CD4-positive, alpha-beta T cell (primary cell): ENCODE data around the gene ZNF281. TPM values are rescaled to one million over a fixed set of nuclear protein-coding genes. Genes with fewer than 3 reads are reported as not detected.
"Not testable (repeated sequence)": the region's sequence is repeated elsewhere in the genome, so short reads cannot be mapped to it uniquely, and the experiment has no call there.

ENCODE experiments used
- ATAC-seq: fragments of 200-7000 bp; cut with Tn5 transposase; one replicate; pipeline ENCODE4 v1.10.0; 2022; ENCODE audit warnings: mild to moderate bottlenecking; ENCODE audit not compliant: poor library complexity
- CTCF ChIA-PET: fragments of 350-600 bp; sonication (Branson Sonifier 250); formaldehyde crosslinking; loops from one replicate; lab custom pipeline; 2021; ENCODE audit warnings: antibody characterized with exemption, inconsistent platforms; lab: Charles Lee
- POLR2A ChIA-PET: fragments of 350-600 bp; sonication (Branson Sonifier 250); formaldehyde crosslinking; loops from one replicate; lab custom pipeline; 2021; ENCODE audit warnings: antibody characterized with exemption, inconsistent platforms; lab: Charles Lee
- DNase-seq, 14 experiments: peaks; one replicate each; pipeline ENCODE4 v3.0.0-alpha.2; 2013 to 2020; ENCODE audit warnings: mixed read lengths in 2 of 14
- H3K27ac ChIP-seq, 2 donors: one replicate each; pipeline versions ENCODE4 v1.5.1 to v1.7.0; 2013; ENCODE audit warnings: low read length in 2 of 2, low read depth in 1 of 2, mild to moderate bottlenecking in 1 of 2
- H3K27me3 ChIP-seq, 2 experiments: 1 replicate in 1 of 2; 2 replicates in 1 of 2; pipeline versions ENCODE4 v1.6.1 to v1.7.0; 2013; ENCODE audit warnings: low read length in 2 of 2, control low read depth in 1 of 2, mild to moderate bottlenecking in 1 of 2, moderate library complexity in 1 of 2; ENCODE audit not compliant: insufficient read depth in 2 of 2, control insufficient read depth in 1 of 2
- H3K36me3 ChIP-seq: one replicate; pipeline ENCODE4 v1.6.1; 2013; ENCODE audit warnings: low read length, control low read depth; ENCODE audit not compliant: insufficient read depth
- H3K4me1 ChIP-seq: one replicate; pipeline ENCODE4 v1.6.1; 2013; ENCODE audit warnings: low read length, control low read depth; ENCODE audit not compliant: insufficient read depth
- H3K4me3 ChIP-seq: one replicate; pipeline ENCODE4 v1.5.1; 2013; ENCODE audit warnings: mild to moderate bottlenecking, low read length, moderate library complexity
- H3K9me3 ChIP-seq, 2 experiments: 1 replicate in 1 of 2; 2 replicates in 1 of 2; pipeline versions ENCODE4 v1.6.1 to v1.7.0; 2013; ENCODE audit warnings: low read length in 2 of 2, mild to moderate bottlenecking in 2 of 2, control low read depth in 1 of 2, moderate library complexity in 1 of 2; ENCODE audit not compliant: control insufficient read depth in 1 of 2, insufficient read depth in 1 of 2
- H3K27ac Mint-ChIP-seq: one replicate; pipeline ENCODE4 v1.8.0; 2020; ENCODE audit warnings: mixed read lengths
- H3K27me3 Mint-ChIP-seq: one replicate; pipeline ENCODE4 v1.8.0; 2021; ENCODE audit warnings: mixed read lengths
- H3K36me3 Mint-ChIP-seq: one replicate; pipeline ENCODE4 v1.8.0; 2021; ENCODE audit warnings: low read depth, mixed read lengths
- H3K4me1 Mint-ChIP-seq: one replicate; pipeline ENCODE4 v1.8.0; 2021; ENCODE audit warnings: low read depth, mixed read lengths
- H3K4me3 Mint-ChIP-seq: one replicate; pipeline ENCODE4 v1.8.0; 2020; ENCODE audit warnings: mild to moderate bottlenecking, mixed read lengths
- H3K9me3 Mint-ChIP-seq: one replicate; pipeline ENCODE4 v1.8.0; 2020; ENCODE audit warnings: mixed read lengths
- intact Hi-C, 2 experiments: fragments of 100-400 bp; cut with DNase I in 1 of 2; cut with micrococcal nuclease in 1 of 2; formaldehyde crosslinking; loops; one replicate each; pipeline versions ENCODE4 v1.15.1 to v1.9.0; 2023 to 2025; cut with DNase I, micrococcal nuclease
- total RNA-seq, 174 experiments: library from RNA in 2 of 174; stranded (reverse) in 2 of 174; gene quantifications; one replicate each; pipeline ENCODE4 v1.2.3 and lab custom pipeline; 2021 to 2026
- TF ChIP-seq, protein P1 (sequence below): fragments of 200-600 bp; IDR thresholded peaks from one replicate; pipeline ENCODE4 v1.8.0; 2022; ENCODE audit warnings: antibody characterized with exemption, mild to moderate bottlenecking

ZNF281 gene
- total RNA-seq, 2 experiments from 2014 or later: 27.6 to 29.3 TPM

DNA sequence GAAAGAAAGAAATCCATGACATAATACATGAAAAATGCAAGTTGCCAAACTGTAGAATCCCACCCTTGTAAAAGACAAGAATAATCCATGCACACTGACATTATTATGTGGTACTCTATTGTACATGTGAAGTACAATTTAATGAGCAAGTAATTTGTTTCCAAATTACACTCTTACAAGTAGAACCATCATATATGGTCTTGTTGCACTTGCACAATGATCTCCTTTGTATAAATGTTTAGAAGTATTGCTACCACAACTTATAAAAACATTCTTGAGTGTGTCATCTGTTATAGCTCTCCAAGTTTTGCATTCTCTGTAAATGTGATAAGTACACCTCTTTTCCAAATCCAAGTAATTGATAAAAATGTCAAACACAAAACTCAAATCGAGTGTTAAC is 29.1 kb upstream of the ZNF281 start:
- no peak overlapping the region for H3K4me3 ChIP-seq
- H3K36me3 ChIP-seq: no peaks in the 10 kb centered on the region
- Mint-ChIP-seq H3K27me3 (no peaks in the 10 kb centered on the region), H3K9me3 (no peaks in the 10 kb centered on the region), H3K4me3 (no peak overlapping the region), H3K36me3 (no peaks in the 10 kb centered on the region), H3K27ac (no peak overlapping the region), H3K4me1 (peaks cover 11% of the 10 kb centered on the region)
- DNase-seq: no peak
- no peaks in the 10 kb centered on the region for H3K27me3 ChIP-seq
- H3K27ac ChIP-seq: no peak overlapping the region
- ChIA-PET POLR2A (no interaction called here), CTCF (no interaction called here)
- no peaks in the 10 kb centered on the region for H3K9me3 ChIP-seq
- ATAC-seq: no peak
- TF ChIP-seq, protein P1, sequence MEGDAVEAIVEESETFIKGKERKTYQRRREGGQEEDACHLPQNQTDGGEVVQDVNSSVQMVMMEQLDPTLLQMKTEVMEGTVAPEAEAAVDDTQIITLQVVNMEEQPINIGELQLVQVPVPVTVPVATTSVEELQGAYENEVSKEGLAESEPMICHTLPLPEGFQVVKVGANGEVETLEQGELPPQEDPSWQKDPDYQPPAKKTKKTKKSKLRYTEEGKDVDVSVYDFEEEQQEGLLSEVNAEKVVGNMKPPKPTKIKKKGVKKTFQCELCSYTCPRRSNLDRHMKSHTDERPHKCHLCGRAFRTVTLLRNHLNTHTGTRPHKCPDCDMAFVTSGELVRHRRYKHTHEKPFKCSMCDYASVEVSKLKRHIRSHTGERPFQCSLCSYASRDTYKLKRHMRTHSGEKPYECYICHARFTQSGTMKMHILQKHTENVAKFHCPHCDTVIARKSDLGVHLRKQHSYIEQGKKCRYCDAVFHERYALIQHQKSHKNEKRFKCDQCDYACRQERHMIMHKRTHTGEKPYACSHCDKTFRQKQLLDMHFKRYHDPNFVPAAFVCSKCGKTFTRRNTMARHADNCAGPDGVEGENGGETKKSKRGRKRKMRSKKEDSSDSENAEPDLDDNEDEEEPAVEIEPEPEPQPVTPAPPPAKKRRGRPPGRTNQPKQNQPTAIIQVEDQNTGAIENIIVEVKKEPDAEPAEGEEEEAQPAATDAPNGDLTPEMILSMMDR: no peak
- H3K4me1 ChIP-seq: peaks cover 3% of the 10 kb centered on the region
- intact Hi-C loops: no loop called here

DNA sequence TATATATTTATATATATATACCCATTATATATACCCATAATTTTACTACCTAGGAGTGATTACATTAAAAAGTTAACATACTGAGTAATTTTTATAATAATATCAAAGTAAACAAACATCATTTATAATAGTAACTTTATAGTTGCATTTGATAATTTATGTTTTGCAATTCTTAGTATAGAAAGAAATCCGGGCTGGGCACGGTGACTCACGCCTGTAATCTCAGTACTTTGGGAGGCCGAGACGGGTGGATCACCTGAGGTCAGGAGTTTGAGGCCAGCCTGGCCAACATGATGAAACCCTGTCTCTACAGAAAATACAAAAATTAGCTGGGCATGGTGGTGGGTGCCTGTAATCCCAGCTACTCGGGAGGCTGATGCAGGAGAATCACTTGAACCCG is 28.6 kb upstream of the ZNF281 start:
- H3K4me1 ChIP-seq, CTCF ChIA-PET, ATAC-seq, H3K9me3 ChIP-seq, H3K9me3 Mint-ChIP-seq, H3K4me3 ChIP-seq, H3K27me3 Mint-ChIP-seq, H3K4me3 Mint-ChIP-seq, intact Hi-C loops, H3K27ac Mint-ChIP-seq, H3K27me3 ChIP-seq, H3K36me3 ChIP-seq, H3K27ac ChIP-seq, DNase-seq, H3K36me3 Mint-ChIP-seq: not testable (repeated sequence)
- H3K4me1 Mint-ChIP-seq: peaks cover 11% of the 10 kb centered on the region
- POLR2A ChIA-PET: interaction anchor here (0.9 to 1.1 kb wide), 2 partner anchors 28 to 95 kb away, joined by 5 read pairs; partner anchors contain the start of gene ZNF281

DNA sequence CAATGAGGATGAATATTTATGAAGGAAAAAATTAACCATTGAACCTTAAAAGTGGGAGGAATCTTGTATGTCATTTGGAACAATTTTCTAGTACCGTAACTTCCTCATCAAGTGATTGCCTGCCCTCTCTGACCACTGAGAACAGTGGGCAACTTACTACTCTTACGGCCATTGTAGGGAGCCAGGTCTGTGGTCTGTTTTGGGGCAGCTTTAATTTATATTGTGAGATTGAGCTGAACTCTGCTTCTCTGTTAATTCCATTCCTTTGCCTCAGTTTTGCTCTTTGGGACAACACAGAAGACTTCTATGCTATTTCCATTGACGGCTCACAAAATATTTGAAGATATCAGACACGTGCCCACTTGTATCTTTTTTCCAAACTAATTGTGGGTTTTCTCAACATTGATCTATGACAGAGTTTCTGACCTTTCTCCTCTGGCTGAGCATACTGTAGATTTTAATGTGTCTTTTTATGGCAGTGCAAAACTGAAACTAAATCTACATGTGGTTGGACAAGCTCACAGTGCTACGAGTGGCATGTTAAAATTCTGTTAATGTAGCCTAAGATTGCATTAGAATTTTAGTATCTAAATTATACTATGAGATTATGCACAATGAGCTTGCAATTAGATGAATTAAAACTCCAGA is 27.8 kb upstream of the ZNF281 start:
- peak overlapping the region; percentile 36 for H3K4me3 ChIP-seq
- no peak overlapping the region for H3K27ac ChIP-seq
- Mint-ChIP-seq H3K36me3 (no peaks in the 10 kb centered on the region), H3K9me3 (no peaks in the 10 kb centered on the region), H3K4me1 (peaks cover 11% of the 10 kb centered on the region), H3K4me3 (peak overlapping the region; percentile 84), H3K27me3 (no peaks in the 10 kb centered on the region), H3K27ac (peak overlapping the region; percentile 18)
- H3K9me3 ChIP-seq: no peaks in the 10 kb centered on the region
- CTCF ChIA-PET: no interaction called here
- H3K36me3 ChIP-seq: no peaks in the 10 kb centered on the region
- TF ChIP-seq, protein P1: no peak
- intact Hi-C loops: no loop called here
- DNase-seq: peak in 3 of 14 experiments; percentile 19 to 33 (median 24)
- POLR2A ChIA-PET: interaction anchor here (0.9 to 1.1 kb wide), 2 partner anchors 28 to 94 kb away, joined by 5 read pairs; partner anchors contain the start of gene ZNF281
- H3K4me1 ChIP-seq: peaks cover 3% of the 10 kb centered on the region
- peak; percentile 66 for ATAC-seq
- no peaks in the 10 kb centered on the region for H3K27me3 ChIP-seq

DNA sequence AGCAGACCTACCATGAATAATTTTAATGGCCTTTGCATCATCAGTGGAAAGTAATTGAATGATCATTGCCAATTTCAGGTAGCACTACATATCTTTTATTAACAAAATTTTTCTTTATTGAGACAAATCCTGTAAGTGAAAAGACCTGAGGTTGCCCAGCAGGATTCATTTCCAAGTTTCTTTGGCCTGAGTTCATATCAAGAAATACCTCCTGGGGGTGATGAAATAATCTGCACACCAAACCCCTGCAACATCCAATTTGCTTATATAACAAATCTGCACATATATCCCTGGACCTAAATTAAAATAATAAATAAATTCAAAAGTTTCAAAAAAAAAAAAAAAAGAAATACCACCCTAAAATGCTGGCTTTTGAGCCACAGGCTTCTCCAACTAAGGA is 27.3 kb upstream of the ZNF281 start:
- Histone ChIP-seq H3K27ac (no peak overlapping the region), H3K9me3 (no peaks in the 10 kb centered on the region), H3K27me3 (no peaks in the 10 kb centered on the region), H3K36me3 (no peaks in the 10 kb centered on the region), H3K4me1 (peaks cover 3% of the 10 kb centered on the region), H3K4me3 (no peak overlapping the region)
- ATAC-seq (no peak), DNase-seq (no peak)
- TF ChIP-seq, protein P1: no peak
- Mint-ChIP-seq H3K4me3 (peak overlapping the region; percentile 84), H3K36me3 (no peaks in the 10 kb centered on the region), H3K27me3 (no peaks in the 10 kb centered on the region), H3K27ac (no peak overlapping the region), H3K4me1 (peaks cover 11% of the 10 kb centered on the region), H3K9me3 (no peaks in the 10 kb centered on the region)
- CTCF ChIA-PET: no interaction called here
- intact Hi-C loops: no loop called here
- POLR2A ChIA-PET: no interaction called here
